BE2C (cell line): ENCODE measurements around the gene OR10G6.

ENCODE experiments used
- DNase-seq: peaks from one replicate; pipeline ENCODE4 v3.0.0-alpha.2; 2020
- H3K27me3 ChIP-seq: fragments of 250-450 bp; sonication (Bioruptor Pico); 2 replicates; pipeline ENCODE4 v1.5.1; 2020; ENCODE audit warnings: mild to moderate bottlenecking
- H3K36me3 ChIP-seq: fragments of 250-450 bp; sonication (Bioruptor Pico); 2 replicates; pipeline ENCODE4 v1.5.1; 2020; ENCODE audit warnings: mild to moderate bottlenecking
- H3K4me1 ChIP-seq: fragments of 250-450 bp; sonication (Bioruptor Pico); 2 replicates; pipeline ENCODE4 v1.5.1; 2020
- H3K4me3 ChIP-seq: 2 replicates; pipeline ENCODE4 v1.5.1; 2011; ENCODE audit warnings: low read depth, low read length
- H3K9me3 ChIP-seq: fragments of 250-450 bp; sonication (Bioruptor Pico); 2 replicates; pipeline ENCODE4 v1.5.1; 2020
- CTCF ChIP-seq: IDR thresholded peaks from 2 replicates; pipeline ENCODE4 v1.5.1; 2012; ENCODE audit warnings: mild to moderate bottlenecking, low read depth, low read length

Gene OR10G6

GRCh38 chr11:123945132-123945531, 49.8 kb downstream of the OR10G6 start:
- Histone ChIP-seq H3K4me3 (no peak overlapping the region), H3K9me3 (no peaks in the 10 kb centered on the region), H3K4me1 (no peaks in the 10 kb centered on the region), H3K36me3 (no peaks in the 10 kb centered on the region), H3K27me3 (no peaks in the 10 kb centered on the region)
- DNase-seq, result no peak
- TF ChIP-seq CTCF, result no peak
